HG03469 (cell line): Measurements from ENCODE around the gene PHF21A.
"Not testable (repeated sequence)": the region's sequence is repeated elsewhere in the genome, so short reads cannot be mapped to it uniquely, and the experiment has no call there.

Source experiments
- ATAC-seq: cut with Tn5 transposase; IDR thresholded peaks from one replicate; pipeline ENCODE4 v1.9.1; 2021; ENCODE audit warnings: mild to moderate bottlenecking, moderate library complexity, moderate number of reproducible peaks; ENCODE audit not compliant: unreplicated experiment

Gene PHF21A

GRCh38 chr11:46038529-46038928 is 82.7 kb downstream of the PHF21A start:
- no peak for ATAC-seq

DNA sequence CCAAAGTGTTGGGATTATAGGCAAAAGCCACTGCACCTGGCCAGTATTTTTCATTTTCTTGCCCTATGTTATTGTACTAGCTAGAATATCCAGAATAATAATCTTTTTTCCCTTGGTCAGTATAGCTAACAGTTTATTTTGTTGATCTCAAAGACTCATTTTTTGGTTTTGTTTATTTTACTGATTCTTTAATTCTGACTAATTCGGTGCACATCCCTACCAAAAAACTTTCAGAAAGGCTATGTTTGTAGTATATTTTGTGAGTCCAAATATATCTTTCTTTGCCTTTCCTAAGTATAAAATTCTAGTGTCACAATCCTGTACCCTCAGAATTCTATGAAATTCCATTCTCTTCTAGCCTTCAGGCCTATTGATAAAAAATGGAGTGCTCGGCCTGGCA is 84.3 kb downstream of the PHF21A start:
- no peak for ATAC-seq

DNA sequence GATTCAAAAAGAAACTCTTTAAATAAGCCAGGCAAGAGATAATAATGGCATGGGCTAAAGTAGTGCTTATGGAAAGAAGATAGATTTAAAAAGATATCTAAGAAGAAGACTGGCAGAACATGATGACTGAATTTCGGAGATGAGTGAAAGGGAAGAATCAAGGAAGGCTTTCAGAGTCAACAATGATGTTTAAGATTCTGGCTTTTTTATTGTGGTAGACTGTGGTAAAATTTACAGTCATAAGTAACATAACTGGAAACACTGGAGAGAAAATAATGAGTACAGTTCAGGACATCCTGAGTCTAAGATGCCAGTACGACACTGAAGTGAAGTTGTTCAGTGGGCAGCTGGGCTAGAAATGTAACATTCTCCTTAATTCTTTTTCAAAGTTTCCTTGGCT is 85.2 kb downstream of the PHF21A start:
- no peak for ATAC-seq

- no peak for ATAC-seq
Measured at GRCh38 chr11:46034041-46034440, 87.2 kb downstream of the PHF21A start.

DNA sequence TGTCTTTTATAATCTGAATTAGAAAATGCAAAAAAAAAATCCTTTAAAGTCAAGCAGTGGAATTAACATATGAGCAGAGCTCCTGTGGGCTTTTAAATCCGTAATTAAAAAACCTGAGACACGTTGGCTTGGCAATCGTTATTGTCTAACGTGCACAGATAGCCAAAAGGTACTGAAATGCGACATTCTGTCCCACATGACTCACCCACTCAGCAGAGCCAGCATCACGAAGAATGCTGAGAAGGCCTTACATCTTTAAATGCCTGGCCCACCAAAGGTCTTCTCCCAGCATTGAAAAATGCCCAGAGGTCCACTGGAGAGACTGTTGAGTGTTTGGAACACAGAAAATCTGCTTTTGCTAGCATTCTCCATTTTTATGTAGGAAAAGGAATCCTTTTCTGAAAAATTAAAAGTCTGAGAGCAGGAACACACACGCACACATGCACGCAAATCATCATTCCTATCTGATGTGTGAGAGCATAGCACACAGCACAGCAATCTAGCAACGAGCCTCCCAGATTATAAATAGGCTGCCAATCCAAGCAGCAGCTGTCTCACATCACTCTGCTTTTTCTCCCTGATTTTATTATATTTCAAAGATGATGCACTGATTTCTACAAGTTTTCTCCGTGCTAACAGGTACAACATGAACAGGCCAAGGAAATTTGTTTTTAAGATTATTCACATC is 94.5 kb downstream of the PHF21A start:
- ATAC-seq: no peak

GRCh38 chr11:46020084-46020599 is 101.1 kb downstream of the PHF21A start:
- no peak for ATAC-seq

- ATAC-seq: no peak
Measured at GRCh38 chr11:46018651-46019050, 102.6 kb downstream of the PHF21A start.

DNA sequence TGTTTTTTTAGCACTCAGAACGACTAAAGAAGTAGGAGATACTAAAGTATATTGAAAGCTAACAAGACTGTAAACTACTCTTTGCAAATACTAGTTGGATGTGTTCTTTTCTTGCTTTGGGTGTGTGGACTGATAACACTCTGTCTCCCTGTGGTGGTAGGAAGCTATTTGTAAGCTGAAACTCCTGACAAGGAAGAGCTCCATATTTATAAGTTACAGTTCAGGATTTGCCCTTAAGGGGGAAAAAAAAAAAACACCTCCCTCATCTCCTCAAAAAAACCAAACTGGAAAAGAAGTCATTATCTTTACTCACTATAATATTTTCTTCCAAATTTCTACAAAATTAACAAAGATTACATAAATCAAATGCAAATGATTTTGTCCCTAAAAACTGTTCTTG is 103.9 kb downstream of the PHF21A start:
- no peak for ATAC-seq

DNA sequence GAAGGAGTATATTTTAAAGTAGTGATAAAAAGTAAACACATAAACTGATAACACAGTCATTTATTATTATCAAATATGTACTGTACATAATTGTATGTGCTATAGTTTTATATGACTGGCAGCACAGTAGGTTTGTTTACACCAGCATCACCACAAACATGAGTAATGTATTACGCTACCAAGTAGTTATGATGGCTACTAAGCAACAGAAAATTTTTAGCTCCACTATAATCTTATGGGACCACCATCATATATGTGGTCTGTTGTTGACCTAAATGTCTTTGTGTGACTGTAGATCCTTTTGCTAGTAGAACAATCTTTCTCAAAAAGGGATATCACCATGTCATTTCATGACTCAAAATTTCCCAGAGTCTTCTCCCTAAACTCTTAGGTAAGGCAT is 105.3 kb downstream of the PHF21A start:
- no peak for ATAC-seq

- ATAC-seq: not testable (repeated sequence)
Measured at GRCh38 chr11:46014168-46014567, 107.1 kb downstream of the PHF21A start.

DNA sequence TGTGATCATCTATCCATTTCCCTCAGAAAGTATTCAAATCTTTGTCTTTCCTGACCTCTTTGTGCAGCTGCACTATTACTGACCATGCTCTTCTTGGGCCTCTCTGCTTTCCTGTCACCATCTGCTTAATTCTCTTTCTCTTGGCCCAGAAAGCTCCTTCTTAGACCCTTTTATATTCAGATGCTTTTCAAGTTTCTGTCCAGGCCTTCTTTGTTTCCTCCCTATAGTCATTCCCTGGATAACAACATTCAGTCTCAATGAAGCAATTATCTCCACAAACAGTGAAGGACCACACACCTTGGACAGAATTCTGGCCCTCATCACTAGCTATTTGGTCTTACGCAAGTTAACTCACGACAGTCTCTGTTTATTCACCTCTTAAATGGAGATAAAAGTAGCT is 109.1 kb downstream of the PHF21A start:
- ATAC-seq: no peak

DNA sequence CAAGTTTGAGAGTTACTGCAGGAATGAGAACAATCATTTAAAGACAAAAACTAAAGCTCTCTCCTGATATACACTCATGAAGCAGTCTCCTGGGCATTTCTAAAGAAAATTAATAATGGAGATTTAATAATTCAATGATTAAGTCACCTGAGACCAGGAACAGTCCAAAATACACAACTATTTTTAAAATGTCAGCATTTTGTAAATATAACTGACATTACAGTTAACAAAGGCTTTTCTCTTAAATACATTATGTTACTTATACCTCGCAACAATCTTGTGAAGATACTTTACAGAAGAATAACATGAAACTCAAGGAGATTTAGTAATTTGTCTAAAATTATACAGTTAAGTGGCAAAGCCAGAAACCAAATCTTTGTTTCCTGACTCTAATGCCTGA is 111.2 kb downstream of the PHF21A start:
- ATAC-seq: no peak

DNA sequence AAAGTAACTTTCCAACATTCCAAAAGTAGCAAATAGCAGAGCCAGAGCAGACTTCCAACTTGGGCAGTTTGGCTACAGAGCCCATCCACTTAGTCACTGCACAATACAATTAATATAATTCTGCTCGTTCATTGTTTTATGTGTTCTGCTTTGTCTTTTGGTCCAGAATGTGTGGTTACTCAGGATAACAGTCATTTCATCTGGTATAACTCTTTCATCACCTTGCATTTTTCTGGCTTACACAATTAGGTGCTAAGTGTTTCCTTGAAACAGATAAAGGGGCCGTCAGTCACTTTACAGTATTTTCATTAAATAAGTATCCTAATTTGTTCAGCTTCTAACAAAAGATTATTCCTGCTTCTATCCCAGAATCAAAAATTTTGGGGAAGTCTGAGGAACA is 111.6 kb downstream of the PHF21A start:
- ATAC-seq: no peak

DNA sequence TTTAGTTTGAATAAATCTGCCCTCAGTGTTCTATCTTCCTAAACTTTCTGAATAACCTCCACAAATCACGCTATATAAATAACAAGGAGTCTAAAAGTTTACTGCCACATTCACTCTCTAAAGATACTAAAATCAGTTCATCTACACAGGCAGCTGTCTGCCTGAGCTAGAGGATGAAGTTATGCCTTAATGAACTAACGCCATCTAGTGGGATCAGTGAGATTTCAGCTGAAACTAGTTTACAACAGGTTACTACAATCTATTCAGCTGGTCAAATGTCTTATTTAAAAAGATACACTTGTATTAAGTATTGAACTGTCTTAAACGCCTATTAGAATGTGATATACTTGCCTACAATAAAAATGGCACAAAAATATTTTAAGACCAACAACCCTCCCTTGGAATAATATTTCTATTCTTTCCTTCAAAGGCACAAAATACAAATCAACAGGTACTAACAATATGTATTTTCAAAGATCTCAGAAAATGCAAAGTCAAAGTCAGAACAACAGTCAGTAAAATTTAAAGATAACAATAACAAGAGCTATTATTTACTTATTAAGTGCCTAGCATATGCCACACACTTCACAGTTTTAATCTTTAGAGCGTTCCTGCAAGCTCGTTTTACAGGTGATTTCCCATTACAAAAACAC is 114.7 kb downstream of the PHF21A start:
- no peak for ATAC-seq

DNA sequence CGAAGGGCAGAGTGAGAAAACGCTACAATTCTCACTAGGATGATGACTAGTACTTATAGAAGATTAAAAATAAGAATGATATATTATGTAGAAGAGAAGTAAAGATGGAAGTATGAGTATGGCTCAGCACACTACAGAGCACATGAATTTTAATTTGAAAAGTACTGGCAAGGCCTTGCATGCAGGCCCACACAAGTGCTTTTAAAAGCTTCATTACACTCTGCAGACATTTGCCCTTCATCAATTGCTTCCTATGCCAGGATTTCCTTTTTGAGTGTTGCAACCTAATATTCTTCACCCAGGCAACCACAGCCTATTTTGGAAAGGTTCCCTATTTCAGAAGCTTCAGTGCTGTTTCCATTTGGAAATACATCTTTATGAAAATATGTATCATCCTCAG is 117.7 kb downstream of the PHF21A start:
- ATAC-seq: no peak

GRCh38 chr11:46002189-46002588 is 119.1 kb downstream of the PHF21A start:
- no peak for ATAC-seq

GRCh38 chr11:46001448-46001914 is 119.8 kb downstream of the PHF21A start:
- no peak for ATAC-seq

DNA sequence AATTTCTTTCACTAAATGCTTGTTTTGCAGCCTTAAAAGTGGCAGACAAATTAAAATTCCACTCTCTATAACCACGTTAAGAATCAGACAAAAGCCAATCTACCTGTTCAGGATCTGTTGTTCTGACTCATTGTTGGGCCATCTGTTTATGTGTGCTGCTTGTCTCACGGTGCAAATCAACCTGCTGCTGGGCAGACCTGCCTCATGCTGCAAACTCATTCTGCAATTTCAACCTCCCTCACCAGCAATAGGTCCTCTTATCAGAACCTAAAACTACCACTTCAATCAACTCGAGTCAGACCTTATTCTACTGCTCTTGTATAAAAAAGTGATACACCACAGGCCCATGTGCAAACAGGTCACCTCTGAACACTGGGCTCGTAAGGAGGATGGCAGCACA is 123.7 kb downstream of the PHF21A start:
- ATAC-seq: no peak

DNA sequence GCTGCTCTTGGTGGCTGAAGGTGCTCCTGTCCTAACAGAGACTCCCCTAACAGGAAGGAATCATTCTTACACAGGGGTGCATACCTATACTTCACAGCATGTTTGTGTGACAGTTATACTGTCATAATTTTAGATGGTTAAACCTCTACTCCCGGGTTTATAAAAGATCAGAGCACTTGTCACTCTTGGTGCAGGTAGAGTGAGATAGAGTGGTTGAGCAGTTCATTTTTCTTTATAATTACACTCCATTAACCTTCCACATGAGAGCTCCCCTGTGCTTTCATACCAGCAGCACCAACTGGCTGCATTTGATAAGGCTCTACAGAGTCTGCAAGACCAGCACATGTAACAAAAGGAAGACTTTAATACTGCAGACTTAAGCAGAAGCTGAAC is 125.9 kb downstream of the PHF21A start:
- no peak for ATAC-seq

DNA sequence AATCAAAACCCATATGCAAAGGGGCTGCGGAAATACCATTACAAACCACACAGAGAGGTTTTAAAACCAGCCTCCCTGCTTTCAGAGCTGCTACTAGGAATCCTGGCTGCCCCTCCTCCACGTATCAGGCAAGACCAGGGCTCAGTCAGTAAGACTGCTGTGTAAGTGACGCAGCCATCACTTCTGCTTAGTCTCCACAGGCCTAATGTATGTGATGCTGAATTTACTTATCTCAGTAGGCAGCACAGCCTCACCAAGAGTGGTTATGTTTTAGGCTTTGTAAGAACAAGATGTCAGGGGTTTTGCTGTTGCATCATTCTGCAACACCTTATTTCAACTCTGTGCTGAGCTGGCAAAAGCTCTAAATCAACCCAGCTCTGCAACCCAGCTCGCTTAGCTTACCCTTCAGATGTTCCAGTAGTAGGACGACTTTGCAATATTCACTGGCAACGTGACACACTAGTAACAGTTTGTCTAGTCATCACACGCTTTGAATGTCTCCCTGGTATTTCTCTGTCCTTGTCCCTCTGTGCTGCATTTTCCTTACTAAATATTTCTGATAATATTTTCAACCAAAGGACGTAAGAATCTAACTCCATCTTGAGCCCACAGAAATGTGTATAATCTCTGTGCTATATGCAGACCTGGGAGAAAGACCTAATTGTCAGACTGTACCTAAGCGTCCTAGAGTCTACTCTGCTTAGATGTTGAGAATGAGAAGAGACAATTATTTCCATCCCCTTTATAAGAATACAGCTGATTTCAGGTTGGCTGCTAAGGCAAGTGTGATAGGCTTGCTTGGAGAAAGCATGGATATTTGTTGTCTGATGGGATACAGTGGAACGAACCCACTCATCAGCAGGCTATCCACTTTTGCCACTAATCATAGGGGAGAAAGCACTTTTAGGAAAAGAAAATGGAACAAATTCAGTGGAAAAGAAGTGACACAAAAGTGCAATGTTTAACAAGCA is 126.6 kb downstream of the PHF21A start:
- ATAC-seq: no peak

GRCh38 chr11:45993531-45994001 is 127.7 kb downstream of the PHF21A start:
- ATAC-seq: no peak
